ENCODE data around the gene ZFAND3.
A peak's percentile ranks its signal among the peaks of the same experiment; 100 is the strongest.

Gene ZFAND3

GRCh38 chr6:37798436-37799262 is 20.9 kb upstream of the ZFAND3 start:
- DNase-seq: no peak

DNA sequence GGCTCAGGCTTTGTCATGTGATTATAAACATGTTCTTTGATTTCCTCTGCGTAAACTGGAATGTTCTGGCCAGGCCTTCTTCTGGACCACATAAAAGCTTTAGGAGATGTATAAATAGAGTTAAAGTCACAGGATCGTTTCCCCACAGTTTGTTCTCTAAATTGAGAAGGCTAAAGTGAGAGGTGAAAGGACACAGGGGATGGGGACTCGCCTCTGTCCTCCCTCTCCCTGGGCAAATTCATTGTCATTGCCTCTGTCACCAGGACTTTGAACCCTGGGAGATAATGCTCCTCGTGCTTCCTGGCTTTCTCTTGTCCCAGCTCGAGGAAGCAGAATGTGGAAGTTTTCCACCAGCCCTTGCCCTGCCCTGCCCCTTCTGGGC is 20.3 kb upstream of the ZFAND3 start:
- DNase-seq: no peak

- DNase-seq: no peak
These were observed 18.6 kb upstream of the ZFAND3 start for GRCh38 chr6:37800703-37801604.

DNA sequence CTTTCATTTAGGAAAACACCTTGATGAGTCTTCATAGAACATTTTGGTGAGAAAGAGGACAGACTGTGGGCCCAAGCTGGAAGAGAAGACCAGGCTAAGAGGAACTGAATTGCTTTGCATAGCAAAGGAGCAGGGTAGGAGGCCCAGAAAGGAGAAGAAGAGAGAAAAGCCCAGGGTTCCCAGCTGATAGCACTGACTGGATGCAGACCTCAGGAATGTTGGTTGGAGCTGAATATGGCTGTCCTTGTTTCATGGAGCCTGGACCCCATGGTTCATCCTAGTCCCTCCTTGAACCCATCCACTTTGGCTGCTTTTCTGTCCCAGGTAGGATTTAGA is 18.0 kb upstream of the ZFAND3 start:
- DNase-seq: no peak

- DNase-seq: no peak
These were observed 16.7 kb upstream of the ZFAND3 start for GRCh38 chr6:37802810-37803209.

GRCh38 chr6:37804586-37804985 is 14.9 kb upstream of the ZFAND3 start:
- DNase-seq: no peak

- no peak for DNase-seq
These were observed 13.3 kb upstream of the ZFAND3 start for GRCh38 chr6:37806213-37806612.

DNA sequence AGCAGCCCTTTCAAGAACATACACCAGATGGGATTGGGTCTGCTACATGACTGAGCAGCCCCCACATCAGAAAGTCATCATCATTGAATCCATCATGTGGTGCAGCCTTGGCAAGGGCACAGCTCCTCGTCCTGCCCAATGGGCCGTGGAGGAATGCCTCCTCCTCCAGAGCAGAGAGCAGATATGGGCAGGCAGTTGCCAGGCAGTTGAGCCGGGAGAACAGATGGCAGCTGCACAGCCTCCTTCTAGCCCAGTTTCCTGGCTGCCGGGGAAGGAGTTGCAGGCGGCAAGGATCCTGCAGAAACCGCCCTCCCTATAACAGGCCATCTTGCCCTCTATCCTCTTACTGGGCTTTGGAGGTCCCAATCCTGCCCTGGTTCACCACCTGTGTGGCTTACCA is 11.9 kb upstream of the ZFAND3 start:
- DNase-seq: no peak

GRCh38 chr6:37809197-37809543 is 10.4 kb upstream of the ZFAND3 start:
- DNase-seq: no peak

- DNase-seq: no peak
These were observed 6.7 kb upstream of the ZFAND3 start for GRCh38 chr6:37812841-37813240.

DNA sequence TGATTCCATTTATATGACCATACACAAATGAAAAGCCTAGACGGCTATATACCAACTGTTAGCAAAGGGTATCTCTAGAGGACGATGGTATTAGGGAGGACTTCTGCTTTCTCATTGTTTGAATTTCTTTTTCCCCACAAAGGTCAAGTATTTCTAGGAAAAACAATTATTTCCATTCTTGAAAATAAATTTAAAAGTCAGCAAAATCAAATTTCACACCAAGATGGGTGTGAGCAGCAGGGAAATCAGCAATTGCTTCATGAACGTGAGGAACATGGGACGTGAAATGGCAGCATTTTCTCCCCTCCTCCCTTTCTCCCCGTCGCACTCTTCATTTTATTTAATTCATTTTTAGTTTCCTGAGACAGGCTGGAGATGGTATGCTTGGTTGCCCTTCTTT is 5.2 kb upstream of the ZFAND3 start:
- DNase-seq: no peak

DNA sequence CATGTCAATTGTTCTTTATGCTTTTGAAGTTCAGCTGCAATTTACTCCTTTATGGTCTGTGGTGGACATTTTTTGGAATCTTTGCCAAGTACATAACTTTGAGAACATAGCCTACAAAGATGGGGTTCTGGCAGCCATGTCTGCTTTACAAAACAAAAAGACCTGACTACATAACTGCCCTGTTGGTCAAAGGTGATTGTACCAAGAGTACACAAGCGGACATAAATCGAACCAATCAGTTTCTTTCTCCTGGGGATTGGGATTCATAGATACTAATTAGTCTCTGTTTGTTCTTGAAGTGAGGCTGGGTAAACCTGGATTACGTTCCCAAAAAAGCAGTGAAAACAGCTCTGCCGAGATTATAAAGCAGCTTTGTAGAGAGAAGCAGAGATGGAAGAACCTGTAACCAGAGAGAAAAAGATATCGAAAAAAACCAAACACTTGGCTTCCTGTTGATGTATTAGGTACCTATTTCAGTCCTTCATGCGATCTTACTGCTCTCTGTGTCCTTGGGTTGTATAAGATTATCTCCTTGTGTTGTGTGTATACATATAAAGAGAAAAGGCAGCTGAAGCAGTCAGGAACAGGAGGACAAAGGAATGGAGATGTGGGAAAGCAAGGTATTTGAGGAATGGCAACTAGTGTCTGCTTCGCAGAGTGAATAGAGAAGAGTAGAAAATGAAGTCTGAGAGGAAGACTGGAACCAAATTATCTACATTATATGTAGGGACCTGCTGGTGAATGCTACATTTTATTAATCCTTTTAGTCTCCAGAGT is 2.7 kb upstream of the ZFAND3 start:
- DNase-seq: no peak

GRCh38 chr6:37818536-37819176 is 871 bp upstream of the ZFAND3 start:
- peak; percentile 99 for DNase-seq

GRCh38 chr6:37819802-37820717 is 533 bp downstream of the ZFAND3 start:
- DNase-seq: peak; percentile 38

GRCh38 chr6:37820718-37821079 is 1.2 kb downstream of the ZFAND3 start:
- DNase-seq: no peak

GRCh38 chr6:37821446-37821845 is 1.9 kb downstream of the ZFAND3 start:
- no peak for DNase-seq

DNA sequence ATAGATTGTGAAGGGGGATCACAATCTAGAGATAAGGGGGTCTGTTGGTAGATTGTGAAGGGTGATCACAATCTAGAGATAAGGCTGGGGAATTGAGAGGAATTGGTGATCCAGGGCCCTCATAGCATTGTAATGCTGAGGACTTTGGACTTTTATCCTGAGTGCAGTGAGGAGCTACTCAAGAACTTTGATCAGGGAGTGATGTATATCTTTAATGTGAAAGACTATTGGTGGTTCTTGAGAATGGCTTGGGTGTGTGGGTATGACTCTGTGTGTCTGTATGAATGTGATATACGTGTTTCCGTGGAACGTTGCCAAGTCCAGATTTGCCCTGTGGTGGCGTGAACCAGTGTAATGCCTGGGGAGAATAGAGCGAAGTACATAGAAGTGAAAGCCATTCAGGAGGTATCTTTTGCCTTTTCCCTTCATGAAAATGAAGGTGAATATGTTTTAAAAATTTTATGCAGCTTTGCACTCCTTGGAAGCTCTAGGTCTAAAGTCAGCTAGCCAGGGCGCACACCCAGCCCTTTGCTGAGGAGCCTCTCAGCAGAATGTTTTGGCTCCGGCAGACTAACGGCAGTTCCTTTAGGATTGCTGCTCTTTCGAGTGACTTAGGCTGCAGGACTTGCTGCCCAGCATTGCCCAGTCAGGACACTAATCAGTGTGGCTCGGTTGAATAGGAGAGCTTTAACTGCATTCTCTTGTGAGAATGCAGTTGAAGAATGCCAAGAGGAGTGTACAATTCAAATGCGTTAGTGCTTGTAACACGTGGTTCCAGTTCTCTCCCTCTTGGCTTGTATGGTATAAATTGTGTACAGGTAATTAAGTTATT is 3.5 kb downstream of the ZFAND3 start:
- DNase-seq: no peak

DNA sequence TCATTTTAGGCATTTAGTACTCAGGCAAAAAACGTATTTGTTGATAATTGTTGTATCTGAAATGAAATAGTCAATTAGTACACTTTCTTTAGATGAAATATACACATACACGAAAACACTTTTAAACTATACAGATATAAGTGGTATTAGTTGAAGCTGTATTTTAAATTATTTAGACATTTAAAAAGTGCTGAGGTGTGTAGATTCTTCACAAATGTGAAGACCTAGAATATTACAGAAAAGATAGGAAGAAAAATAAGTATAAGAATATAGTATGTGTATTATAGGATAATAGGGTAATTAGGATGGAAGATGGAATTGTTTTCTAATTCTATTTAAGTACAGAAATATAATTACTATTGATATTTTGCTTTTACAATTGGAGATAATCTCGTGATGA is 4.6 kb downstream of the ZFAND3 start:
- no peak for DNase-seq

- no peak for DNase-seq
These were observed 6.7 kb downstream of the ZFAND3 start for GRCh38 chr6:37826188-37826587.

GRCh38 chr6:37826993-37827392 is 7.5 kb downstream of the ZFAND3 start:
- DNase-seq: no peak
